GM12878 (cell line): ENCODE results near the gene PRDM16.

Experiments
- EZH2 ChIP-seq: IDR thresholded peaks from 2 replicates; pipeline ENCODE4 v1.6.1; 2012; ENCODE audit warnings: low read depth, mild to moderate bottlenecking, control low read depth, inconsistent platforms, low read length, borderline replicate concordance; ENCODE audit not compliant: control insufficient read depth
- IRF4 ChIP-seq: IDR thresholded peaks from 2 replicates; pipeline ENCODE4 v1.6.1; 2011; ENCODE audit warnings: low read depth, low read length
- JUND ChIP-seq: IDR thresholded peaks from 2 replicates; pipeline ENCODE4 v1.6.1; 2012; ENCODE audit warnings: low read depth, mild to moderate bottlenecking, low read length, improper control_type of control experiment, moderate library complexity
- NFXL1 ChIP-seq: fragments of 450-650 bp; IDR thresholded peaks from 2 replicates; pipeline ENCODE4 v1.6.1; 2017; ENCODE audit warnings: antibody characterized with exemption, mild to moderate bottlenecking, borderline replicate concordance
- NFYB ChIP-seq: IDR thresholded peaks from 2 replicates; pipeline ENCODE4 v1.6.1; 2011; ENCODE audit warnings: low read depth, mild to moderate bottlenecking, low read length, improper control_type of control experiment, moderate library complexity; ENCODE audit not compliant: insufficient read depth
- POLR2A ChIP-seq: IDR thresholded peaks from 2 replicates; pipeline ENCODE4 v1.6.1; 2011; ENCODE audit warnings: low read depth, mild to moderate bottlenecking, low read length
- RCOR1 ChIP-seq: conservative IDR thresholded peaks from 2 replicates; pipeline ENCODE4 v1.6.1; 2012; ENCODE audit warnings: low read depth, low read length, improper control_type of control experiment
- SMC3 ChIP-seq: IDR thresholded peaks from 2 replicates; pipeline ENCODE4 v1.6.1; 2011; ENCODE audit warnings: low read length, improper control_type of control experiment, borderline replicate concordance
- SP1 ChIP-seq: IDR thresholded peaks from one replicate; pipeline ENCODE4 v1.6.1; 2011; ENCODE audit warnings: low read depth, low read length
- SREBF1 ChIP-seq: IDR thresholded peaks from 2 replicates; pipeline ENCODE4 v1.6.1; 2012; ENCODE audit warnings: mild to moderate bottlenecking, low read length
- TCF3 ChIP-seq: IDR thresholded peaks from 2 replicates; pipeline ENCODE4 v1.6.1; 2012; ENCODE audit warnings: low read depth, mild to moderate bottlenecking, low read length, borderline replicate concordance; ENCODE audit not compliant: insufficient read depth
- TF ChIP-seq, protein P1 (sequence below), 3 experiments: IDR thresholded peaks in 2 of 3; conservative IDR thresholded peaks in 1 of 3; 2 replicates each; pipeline ENCODE4 v1.5.1; 2011; ENCODE audit warnings: low read depth in 3 of 3, low read length in 3 of 3, mild to moderate bottlenecking in 3 of 3, control low read depth in 2 of 3, moderate library complexity in 2 of 3, inconsistent platforms in 1 of 3, mixed read lengths in 1 of 3; ENCODE audit not compliant: control insufficient read depth in 2 of 3, insufficient read depth in 1 of 3; ENCODE audit errors: extremely low read depth in 1 of 3
- TF ChIP-seq, protein P2 (sequence below): IDR thresholded peaks from 2 replicates; pipeline ENCODE4 v1.6.1; 2012; ENCODE audit warnings: low read depth, low read length, improper control_type of control experiment

DNA sequence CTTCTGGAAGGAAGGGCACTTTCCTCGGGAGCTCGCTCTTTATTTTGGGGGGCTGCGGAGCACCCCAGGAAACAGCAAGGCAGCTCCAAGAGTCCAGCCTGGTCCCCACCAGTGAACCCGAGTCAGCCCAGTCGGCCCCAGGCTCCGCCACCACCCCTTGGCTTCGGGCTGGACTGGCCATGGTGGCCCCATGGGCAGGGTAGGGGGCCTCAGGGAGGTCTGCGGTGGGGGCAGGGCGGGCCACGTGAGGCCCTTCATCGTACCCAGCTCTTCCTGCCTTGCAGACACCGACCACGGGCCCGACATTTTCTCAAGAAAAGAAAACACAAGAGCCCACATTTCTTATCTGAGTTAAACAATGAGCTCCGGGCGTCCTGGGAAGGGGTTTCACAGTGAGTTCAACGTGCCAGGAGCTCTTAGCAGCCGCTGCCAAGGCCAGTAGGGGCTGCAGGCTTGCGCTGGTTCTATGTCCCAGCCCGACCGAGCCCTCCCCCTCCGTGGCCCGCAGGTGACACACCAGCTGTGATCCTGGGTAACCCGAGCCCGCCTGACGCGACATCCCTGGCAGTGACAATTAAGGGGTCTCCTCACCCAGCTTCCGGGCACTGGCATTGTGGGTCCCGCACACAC lies 66.2 kb downstream of the PRDM16 start:
- no peak for TF ChIP-seq SP1
- TF ChIP-seq, protein P1, sequence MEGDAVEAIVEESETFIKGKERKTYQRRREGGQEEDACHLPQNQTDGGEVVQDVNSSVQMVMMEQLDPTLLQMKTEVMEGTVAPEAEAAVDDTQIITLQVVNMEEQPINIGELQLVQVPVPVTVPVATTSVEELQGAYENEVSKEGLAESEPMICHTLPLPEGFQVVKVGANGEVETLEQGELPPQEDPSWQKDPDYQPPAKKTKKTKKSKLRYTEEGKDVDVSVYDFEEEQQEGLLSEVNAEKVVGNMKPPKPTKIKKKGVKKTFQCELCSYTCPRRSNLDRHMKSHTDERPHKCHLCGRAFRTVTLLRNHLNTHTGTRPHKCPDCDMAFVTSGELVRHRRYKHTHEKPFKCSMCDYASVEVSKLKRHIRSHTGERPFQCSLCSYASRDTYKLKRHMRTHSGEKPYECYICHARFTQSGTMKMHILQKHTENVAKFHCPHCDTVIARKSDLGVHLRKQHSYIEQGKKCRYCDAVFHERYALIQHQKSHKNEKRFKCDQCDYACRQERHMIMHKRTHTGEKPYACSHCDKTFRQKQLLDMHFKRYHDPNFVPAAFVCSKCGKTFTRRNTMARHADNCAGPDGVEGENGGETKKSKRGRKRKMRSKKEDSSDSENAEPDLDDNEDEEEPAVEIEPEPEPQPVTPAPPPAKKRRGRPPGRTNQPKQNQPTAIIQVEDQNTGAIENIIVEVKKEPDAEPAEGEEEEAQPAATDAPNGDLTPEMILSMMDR (IDR thresholded peaks at IDR 0.05 in 2 of 3, conservative IDR thresholded peaks at IDR 0.05 in 1 of 3; ENCODE audit: control insufficient read depth in 2 of 3, extremely low read depth in 1 of 3, insufficient read depth in 1 of 3, low read depth in 3 of 3, low read length in 3 of 3) = no peak
- TF ChIP-seq JUND = no peak
- TF ChIP-seq EZH2 = no peak
- TF ChIP-seq, protein P2, sequence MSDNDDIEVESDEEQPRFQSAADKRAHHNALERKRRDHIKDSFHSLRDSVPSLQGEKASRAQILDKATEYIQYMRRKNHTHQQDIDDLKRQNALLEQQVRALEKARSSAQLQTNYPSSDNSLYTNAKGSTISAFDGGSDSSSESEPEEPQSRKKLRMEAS = no peak
- no peak for TF ChIP-seq RCOR1
- no peak for TF ChIP-seq TCF3
- no peak for TF ChIP-seq POLR2A
- TF ChIP-seq IRF4 = no peak
- no peak for TF ChIP-seq NFXL1
- no peak for TF ChIP-seq NFYB
- TF ChIP-seq SREBF1 = no peak
- TF ChIP-seq SMC3 = no peak
